ENCODE measurements around the gene KIFC1. TPM values are rescaled to one million over a fixed set of nuclear protein-coding genes. Genes with fewer than 3 reads are reported as not detected.

Gene KIFC1
- total RNA-seq, 4 donors from 2014 or later, result 0.25 to 10.8 (median 3.1) TPM

- no peak for ATAC-seq (ENCODE audit: low FRiP score)
- DNase-seq (ENCODE audit: low spot score), result no peak
- TF ChIP-seq, protein P1, sequence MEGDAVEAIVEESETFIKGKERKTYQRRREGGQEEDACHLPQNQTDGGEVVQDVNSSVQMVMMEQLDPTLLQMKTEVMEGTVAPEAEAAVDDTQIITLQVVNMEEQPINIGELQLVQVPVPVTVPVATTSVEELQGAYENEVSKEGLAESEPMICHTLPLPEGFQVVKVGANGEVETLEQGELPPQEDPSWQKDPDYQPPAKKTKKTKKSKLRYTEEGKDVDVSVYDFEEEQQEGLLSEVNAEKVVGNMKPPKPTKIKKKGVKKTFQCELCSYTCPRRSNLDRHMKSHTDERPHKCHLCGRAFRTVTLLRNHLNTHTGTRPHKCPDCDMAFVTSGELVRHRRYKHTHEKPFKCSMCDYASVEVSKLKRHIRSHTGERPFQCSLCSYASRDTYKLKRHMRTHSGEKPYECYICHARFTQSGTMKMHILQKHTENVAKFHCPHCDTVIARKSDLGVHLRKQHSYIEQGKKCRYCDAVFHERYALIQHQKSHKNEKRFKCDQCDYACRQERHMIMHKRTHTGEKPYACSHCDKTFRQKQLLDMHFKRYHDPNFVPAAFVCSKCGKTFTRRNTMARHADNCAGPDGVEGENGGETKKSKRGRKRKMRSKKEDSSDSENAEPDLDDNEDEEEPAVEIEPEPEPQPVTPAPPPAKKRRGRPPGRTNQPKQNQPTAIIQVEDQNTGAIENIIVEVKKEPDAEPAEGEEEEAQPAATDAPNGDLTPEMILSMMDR (IDR thresholded peaks at IDR 0.05), result no peak
Observed at GRCh38 chr6:33439956-33440648, 48.5 kb downstream of the KIFC1 start.

DNA sequence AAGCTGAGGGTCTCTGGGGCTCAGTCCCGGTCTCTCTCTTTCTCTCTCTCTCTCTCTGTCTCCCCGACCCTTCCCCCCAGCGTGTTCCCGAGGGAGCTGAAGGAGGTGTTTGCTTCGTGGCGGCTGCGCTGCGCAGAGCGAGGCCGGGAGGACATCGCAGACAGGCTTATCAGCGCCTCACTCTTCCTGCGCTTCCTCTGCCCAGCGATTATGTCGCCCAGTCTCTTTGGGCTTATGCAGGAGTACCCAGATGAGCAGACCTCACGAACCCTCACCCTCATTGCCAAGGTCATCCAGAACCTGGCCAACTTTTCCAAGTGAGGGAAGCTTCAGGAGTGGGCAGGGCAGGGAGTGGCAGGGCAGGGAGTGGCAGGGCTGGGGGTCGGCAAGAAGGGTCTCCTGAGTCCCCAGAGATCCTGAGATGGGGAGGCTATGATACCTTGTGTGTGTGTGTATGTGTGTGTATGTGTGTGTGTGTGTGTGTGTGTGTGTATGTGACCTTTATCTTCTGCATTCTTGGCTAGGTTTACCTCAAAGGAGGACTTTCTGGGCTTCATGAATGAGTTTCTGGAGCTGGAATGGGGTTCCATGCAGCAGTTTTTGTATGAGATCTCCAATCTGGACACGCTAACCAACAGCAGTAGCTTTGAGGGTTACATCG, 49.2 kb downstream of the KIFC1 start:
- ATAC-seq (ENCODE audit: low FRiP score) (no peak), DNase-seq (ENCODE audit: low spot score) (no peak)
- TF ChIP-seq, protein P1 (IDR thresholded peaks at IDR 0.05), result no peak

DNA sequence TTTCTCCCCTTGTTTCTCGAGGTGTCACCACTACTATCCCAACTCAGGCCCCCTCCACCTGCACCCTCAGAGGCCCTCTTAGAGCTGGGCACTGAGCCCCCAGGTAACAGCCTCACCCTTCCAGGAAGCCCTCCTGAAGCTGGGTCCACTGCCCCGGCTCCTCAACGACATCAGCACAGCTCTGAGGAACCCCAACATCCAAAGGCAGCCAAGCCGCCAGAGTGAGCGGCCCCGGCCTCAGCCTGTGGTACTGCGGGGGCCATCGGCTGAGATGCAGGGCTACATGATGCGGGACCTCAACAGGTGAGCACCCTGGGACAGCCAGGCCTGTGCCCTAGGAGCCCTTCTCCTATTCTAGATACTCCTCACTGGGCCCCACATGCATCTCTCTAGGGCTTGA, 49.8 kb downstream of the KIFC1 start:
- DNase-seq (ENCODE audit: low spot score) (no peak), ATAC-seq (ENCODE audit: low FRiP score) (no peak)
- TF ChIP-seq, protein P1 (IDR thresholded peaks at IDR 0.05), result no peak

GRCh38 chr6:33442283-33442682, 50.7 kb downstream of the KIFC1 start:
- DNase-seq (ENCODE audit: low spot score), result no peak
- no peak for ATAC-seq (ENCODE audit: low FRiP score)
- TF ChIP-seq, protein P1 (IDR thresholded peaks at IDR 0.05), result no peak

DNA sequence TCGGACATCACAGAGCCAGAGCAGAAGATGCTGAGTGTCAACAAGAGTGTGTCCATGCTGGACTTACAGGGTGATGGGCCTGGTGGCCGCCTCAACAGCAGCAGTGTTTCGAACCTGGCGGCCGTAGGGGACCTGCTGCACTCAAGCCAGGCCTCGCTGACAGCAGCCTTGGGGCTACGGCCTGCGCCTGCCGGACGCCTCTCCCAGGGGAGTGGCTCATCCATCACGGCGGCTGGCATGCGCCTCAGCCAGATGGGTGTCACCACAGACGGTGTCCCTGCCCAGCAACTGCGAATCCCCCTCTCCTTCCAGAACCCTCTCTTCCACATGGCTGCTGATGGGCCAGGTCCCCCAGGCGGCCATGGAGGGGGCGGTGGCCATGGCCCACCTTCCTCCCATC, 51.4 kb downstream of the KIFC1 start:
- TF ChIP-seq, protein P1 (IDR thresholded peaks at IDR 0.05), result no peak
- DNase-seq (ENCODE audit: low spot score) (no peak), ATAC-seq (ENCODE audit: low FRiP score) (no peak)

DNA sequence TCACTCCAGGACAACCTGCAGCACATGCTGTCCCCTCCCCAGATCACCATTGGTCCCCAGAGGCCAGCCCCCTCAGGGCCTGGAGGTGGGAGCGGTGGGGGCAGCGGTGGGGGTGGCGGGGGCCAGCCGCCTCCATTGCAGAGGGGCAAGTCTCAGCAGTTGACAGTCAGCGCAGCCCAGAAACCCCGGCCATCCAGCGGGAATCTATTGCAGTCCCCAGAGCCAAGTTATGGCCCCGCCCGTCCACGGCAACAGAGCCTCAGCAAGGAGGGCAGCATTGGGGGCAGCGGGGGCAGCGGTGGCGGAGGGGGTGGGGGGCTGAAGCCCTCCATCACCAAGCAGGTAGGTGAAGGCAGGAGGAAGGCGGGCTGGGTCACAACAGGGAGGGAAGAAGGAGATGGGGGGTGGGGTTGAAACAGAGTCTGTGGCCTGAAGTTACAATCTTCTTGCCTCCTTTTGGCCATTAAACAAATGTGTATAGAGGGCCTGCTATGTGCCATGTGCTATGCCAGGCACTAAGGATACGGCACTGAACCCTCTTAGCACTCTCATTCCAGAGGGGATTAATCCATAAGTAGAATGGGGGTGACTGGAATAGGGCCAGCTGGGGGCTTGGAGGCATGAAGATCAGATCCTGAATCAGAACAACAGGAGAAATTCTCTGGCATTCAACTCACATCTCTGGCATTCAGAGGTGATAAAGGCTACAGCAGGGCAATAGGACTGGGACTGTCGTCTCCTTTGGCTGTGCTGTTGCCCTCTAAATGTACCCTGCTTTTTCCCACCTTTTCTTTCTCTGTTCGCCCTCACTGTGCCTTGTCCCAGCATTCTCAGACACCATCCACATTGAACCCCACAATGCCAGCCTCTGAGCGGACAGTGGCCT, 52.2 kb downstream of the KIFC1 start:
- ATAC-seq (ENCODE audit: low FRiP score), result no peak

More for the DNA sequence above, 52.2 kb downstream of the KIFC1 start:
- no peak for DNase-seq (ENCODE audit: low spot score)
- TF ChIP-seq, protein P1 (IDR thresholded peaks at IDR 0.05), result no peak

All from omental fat pad (tissue), 4 donors.